Activated CD8-positive, alpha-beta T cell treated with anti-CD3 and anti-CD28 coated beads, Interleukin-2, amount 10 ng/mL, durations not matched to agents 7 days and 5 days (primary cell): ENCODE results near the gene KCNH1. TPM values are rescaled to one million over a fixed set of nuclear protein-coding genes. Genes with fewer than 3 reads are reported as not detected.

ENCODE experiments used
- ATAC-seq: fragments of 150-1000 bp; cut with Tn5 transposase; one replicate; pipeline ENCODE4 v1.10.0; 2021; ENCODE audit warnings: moderate library complexity
- CTCF ChIA-PET: fragments of 350-600 bp; sonication (Branson Sonifier 250); formaldehyde crosslinking; loops from one replicate; lab custom pipeline; 2021; ENCODE audit warnings: antibody characterized with exemption; lab: Charles Lee
- POLR2A ChIA-PET: fragments of 350-600 bp; sonication (Branson Sonifier 250); formaldehyde crosslinking; loops from one replicate; lab custom pipeline; 2021; ENCODE audit warnings: antibody characterized with exemption; lab: Charles Lee
- DNase-seq: peaks from one replicate; pipeline ENCODE4 v3.0.0-alpha.2; 2020
- H3K27ac Mint-ChIP-seq: one replicate; pipeline ENCODE4 v1.8.0; 2021; ENCODE audit warnings: mild to moderate bottlenecking, mixed read lengths
- H3K27me3 Mint-ChIP-seq: one replicate; pipeline ENCODE4 v1.8.0; 2021; ENCODE audit warnings: low read depth, mixed read lengths
- H3K36me3 Mint-ChIP-seq: one replicate; pipeline ENCODE4 v1.8.0; 2021; ENCODE audit warnings: low read depth, mixed read lengths
- H3K4me1 Mint-ChIP-seq: one replicate; pipeline ENCODE4 v1.8.0; 2021; ENCODE audit warnings: low read depth, mixed read lengths
- H3K4me3 Mint-ChIP-seq: one replicate; pipeline ENCODE4 v1.8.0; 2021; ENCODE audit warnings: mild to moderate bottlenecking, mixed read lengths
- H3K9me3 Mint-ChIP-seq: one replicate; pipeline ENCODE4 v1.8.0; 2022; ENCODE audit warnings: mixed read lengths; ENCODE audit not compliant: insufficient read depth
- total RNA-seq, 2 experiments: library from RNA; stranded (reverse); gene quantifications; one replicate each; pipeline ENCODE4 v1.2.3, GENCODE V29; 2021

Gene KCNH1
- total RNA-seq, 2 experiments from 2014 or later = not detected

DNA sequence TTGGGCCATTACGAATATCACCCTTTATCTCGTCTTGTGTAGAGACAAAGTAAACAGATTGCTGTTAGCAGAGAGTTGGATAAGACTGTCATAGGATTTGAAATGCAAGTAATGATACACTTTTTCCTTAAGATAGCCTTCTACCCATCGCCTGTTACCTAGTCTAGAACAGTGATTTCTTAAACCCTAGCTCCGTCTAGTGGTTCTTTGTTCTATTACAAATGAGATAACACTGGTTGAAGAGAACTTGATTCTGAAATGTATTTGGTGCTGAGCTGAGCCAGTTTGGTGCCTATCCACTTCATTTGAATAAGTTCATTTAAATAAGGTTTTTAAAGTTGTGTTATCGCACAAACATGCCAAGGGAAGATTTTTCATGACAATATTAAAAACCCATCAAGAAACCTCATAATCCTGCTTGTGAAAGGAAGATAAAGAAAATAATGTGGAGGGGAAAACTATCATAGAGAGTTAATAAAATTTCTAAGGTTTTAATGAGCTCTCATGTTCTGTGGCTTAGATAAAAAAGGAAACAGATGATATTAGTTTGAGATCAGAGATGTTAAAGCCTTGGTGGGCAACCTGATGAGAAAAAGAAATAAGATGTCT is 1.5 kb upstream of the KCNH1 start:
- CTCF ChIA-PET = interaction anchor here (0.7 to 5.3 kb wide), 17 partner anchors 9 to 730 kb away, joined by 3 to 95 read pairs (median 5); no protein-coding TSS in a partner anchor
- H3K27me3 Mint-ChIP-seq = peaks cover 67% of the 10 kb centered on the region
- H3K4me3 Mint-ChIP-seq = no peak overlapping the region
- no peak for DNase-seq
- peaks cover 10% of the 10 kb centered on the region for H3K4me1 Mint-ChIP-seq
- ATAC-seq = no peak
- no peaks in the 10 kb centered on the region for H3K36me3 Mint-ChIP-seq
- H3K9me3 Mint-ChIP-seq = no peaks in the 10 kb centered on the region
- H3K27ac Mint-ChIP-seq = no peak overlapping the region
- POLR2A ChIA-PET = no interaction called here

DNA sequence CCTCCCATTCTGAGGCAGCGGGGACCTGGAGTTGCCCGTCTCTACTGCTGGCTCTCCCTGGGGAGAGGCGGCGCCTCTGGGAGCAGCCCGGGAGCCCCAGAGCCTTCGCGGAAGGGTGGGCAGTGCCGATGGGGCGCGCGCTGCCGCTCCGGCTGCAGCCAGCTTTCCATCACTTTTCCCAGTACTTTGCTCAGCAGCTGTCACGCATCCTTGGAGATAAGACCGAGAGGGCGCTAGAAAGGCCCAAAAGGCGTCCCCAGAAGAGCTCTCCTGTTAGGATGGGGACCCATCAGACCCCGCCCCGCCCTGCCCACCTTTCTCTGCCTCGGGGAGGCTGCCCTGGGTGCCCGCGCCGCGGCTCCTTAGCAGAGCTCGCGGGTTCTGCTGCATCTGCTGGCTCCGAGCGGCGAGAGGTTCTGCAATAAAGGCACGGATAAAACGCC is 534 bp downstream of the KCNH1 start:
- Mint-ChIP-seq H3K9me3 (no peaks in the 10 kb centered on the region), H3K36me3 (no peaks in the 10 kb centered on the region), H3K27me3 (peaks cover 61% of the 10 kb centered on the region), H3K4me1 (peaks cover 10% of the 10 kb centered on the region), H3K27ac (no peak overlapping the region), H3K4me3 (peak overlapping the region; percentile 40)
- ChIA-PET POLR2A (no interaction called here), CTCF (interaction anchor here (0.7 to 5.3 kb wide), 21 partner anchors 11 to 772 kb away, joined by 3 to 95 read pairs (median 4); no protein-coding TSS in a partner anchor)
- ATAC-seq = peak; percentile 29
- DNase-seq = no peak

DNA sequence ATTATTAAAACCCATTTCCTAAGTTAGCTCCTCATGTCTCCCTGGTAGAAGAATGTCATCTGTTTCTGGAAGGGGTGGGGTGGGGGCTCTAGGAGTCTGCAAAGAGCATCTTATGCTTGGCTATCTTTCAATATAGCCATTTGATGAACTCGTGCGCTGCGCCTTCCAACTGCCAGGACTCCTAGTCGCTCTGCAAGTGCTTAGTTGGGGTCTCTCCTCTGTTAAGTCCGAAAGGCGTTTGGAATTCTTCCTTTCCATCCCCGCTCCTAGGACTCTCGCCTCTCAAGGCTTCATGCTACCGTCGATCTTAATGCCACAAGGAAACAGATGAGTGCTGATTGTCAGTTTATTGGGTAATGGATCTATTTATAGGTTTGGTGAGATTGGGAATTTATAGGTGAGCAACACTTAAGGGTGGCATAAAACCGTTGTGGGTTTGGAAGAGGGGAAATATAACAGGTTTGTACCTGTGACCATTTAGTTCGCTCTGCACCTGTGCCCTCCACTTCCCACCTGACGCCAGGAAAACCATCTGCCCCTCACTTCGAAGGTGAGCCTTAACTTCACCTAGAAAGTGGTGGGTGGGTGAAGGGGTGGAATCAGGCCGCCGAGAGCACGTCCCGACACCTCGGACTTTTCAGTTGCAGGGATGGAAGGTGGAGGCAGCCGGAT is 1.1 kb downstream of the KCNH1 start:
- Mint-ChIP-seq H3K27ac (no peak overlapping the region), H3K9me3 (no peaks in the 10 kb centered on the region), H3K4me1 (peaks cover 10% of the 10 kb centered on the region), H3K36me3 (no peaks in the 10 kb centered on the region), H3K4me3 (no peak overlapping the region), H3K27me3 (peaks cover 59% of the 10 kb centered on the region)
- CTCF ChIA-PET = interaction anchor here (1.0 to 5.3 kb wide), 9 partner anchors 11 to 730 kb away, joined by 3 to 95 read pairs (median 6); no protein-coding TSS in a partner anchor
- DNase-seq (no peak), ATAC-seq (no peak)
- POLR2A ChIA-PET = no interaction called here

DNA sequence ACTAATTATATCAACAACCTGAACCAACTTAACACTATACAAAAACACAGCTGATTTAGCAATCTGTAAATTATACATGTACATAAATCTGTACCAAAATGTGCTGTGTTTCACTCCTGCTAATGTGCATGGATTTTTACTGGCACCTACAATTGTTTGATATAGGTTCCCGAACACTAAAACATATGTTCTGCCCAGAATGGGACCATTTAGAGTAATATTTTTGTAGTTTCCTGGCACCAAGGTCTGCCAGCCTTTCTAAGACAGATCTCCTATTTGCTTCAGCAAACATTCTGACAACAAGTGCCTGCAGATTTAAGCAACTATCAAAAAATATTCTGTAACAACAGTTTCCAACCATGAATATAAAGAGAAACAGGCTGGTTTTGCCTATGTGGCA is 4.2 kb downstream of the KCNH1 start:
- DNase-seq (no peak), ATAC-seq (no peak)
- Mint-ChIP-seq H3K4me3 (no peak overlapping the region), H3K36me3 (no peaks in the 10 kb centered on the region), H3K9me3 (no peaks in the 10 kb centered on the region), H3K4me1 (peaks cover 9% of the 10 kb centered on the region), H3K27me3 (peaks cover 43% of the 10 kb centered on the region), H3K27ac (no peak overlapping the region)
- ChIA-PET CTCF (interaction anchor here (1.0 kb wide), 1 partner anchor 129 kb away, joined by 3 read pairs; the partner anchor contains the start of gene RCOR3), POLR2A (interaction anchor here (0.6 kb wide), 1 partner anchor 76 kb away, joined by 3 read pairs; no protein-coding TSS in a partner anchor)

DNA sequence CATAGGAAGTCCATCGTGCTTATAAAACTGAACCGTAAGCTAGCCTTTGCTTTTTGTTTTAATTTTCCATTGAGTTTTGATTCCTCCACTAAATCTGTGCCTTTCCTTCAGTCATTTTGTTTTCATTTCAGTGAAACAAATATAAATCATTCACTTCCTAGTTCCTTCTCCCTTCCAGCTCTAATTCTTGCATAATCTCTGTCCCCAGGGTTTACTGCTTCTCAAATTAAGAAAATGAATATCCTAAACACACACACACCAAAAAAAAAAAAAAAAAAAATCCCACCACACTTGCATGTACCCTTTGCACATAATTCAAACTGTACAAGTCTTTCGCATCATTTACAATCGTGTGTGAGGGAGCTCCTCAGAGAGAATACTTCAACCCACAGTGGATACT is 6.8 kb downstream of the KCNH1 start:
- Mint-ChIP-seq H3K4me1 (no peaks in the 10 kb centered on the region), H3K36me3 (no peaks in the 10 kb centered on the region), H3K4me3 (no peak overlapping the region), H3K27ac (no peak overlapping the region), H3K27me3 (peaks cover 33% of the 10 kb centered on the region), H3K9me3 (no peaks in the 10 kb centered on the region)
- CTCF ChIA-PET = no interaction called here
- ATAC-seq (no peak), DNase-seq (no peak)
- POLR2A ChIA-PET = no interaction called here

DNA sequence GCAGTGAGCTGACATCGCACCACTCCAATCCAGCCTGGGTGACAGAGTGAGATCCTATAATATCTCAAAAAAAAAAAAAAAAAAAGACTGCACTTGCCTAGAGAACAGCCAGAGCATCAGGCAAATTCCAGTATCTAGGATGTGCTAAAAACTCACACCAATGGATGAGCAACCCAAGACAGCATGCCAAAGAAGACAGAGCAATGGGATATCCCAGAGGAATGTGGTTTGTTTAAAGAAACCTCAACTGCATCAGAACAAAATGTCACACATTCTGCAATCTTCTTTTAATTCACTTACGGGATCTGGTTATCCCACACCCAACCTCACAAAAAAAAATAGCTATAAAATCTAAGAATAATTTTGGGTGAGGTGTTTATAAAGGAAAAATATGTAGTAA is 7.3 kb downstream of the KCNH1 start:
- Mint-ChIP-seq H3K36me3 (no peaks in the 10 kb centered on the region), H3K4me1 (no peaks in the 10 kb centered on the region), H3K4me3 (no peak overlapping the region), H3K27me3 (peaks cover 29% of the 10 kb centered on the region), H3K9me3 (no peaks in the 10 kb centered on the region), H3K27ac (no peak overlapping the region)
- no peak for ATAC-seq
- POLR2A ChIA-PET = no interaction called here
- CTCF ChIA-PET = no interaction called here
- no peak for DNase-seq

DNA sequence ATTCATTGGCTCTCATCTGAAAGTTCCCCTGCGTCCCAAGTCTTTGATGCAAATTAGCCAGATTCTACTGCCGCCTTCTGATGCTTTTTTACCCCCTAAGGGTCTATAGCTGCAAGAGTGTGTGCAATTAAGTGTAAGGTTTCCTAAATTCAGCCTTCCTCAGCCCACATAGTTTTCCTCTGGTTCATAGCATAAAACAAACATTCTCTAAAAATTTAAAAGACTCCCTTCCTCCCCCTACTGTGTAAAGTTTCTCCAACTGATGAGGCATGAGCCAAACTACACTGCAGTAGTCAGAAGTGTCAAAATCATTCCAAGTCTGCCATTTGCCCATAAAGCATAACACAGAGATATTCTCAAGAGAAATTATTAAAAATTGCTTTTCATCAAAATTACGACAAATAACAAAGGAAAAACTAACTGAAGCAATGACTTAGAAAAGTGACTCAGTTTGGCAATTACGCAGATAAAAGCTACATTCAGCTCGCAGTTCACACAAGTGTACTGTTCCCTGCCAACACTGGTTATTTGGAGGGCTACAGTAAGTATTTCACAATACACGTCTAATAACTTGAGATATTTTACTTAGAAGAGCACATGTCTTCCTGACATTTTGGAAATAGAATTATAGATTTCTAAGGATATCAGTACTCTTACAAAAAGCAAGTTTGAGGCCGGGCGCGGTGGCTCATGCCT is 15.4 kb downstream of the KCNH1 start:
- H3K27ac Mint-ChIP-seq = no peak overlapping the region
- no peak overlapping the region for H3K4me3 Mint-ChIP-seq
- peaks cover 14% of the 10 kb centered on the region for H3K27me3 Mint-ChIP-seq
- DNase-seq (no peak), ATAC-seq (no peak)
- no peaks in the 10 kb centered on the region for H3K9me3 Mint-ChIP-seq
- ChIA-PET POLR2A (no interaction called here), CTCF (interaction anchor here (0.6 kb wide), 1 partner anchor 22 kb away, joined by 4 read pairs; no protein-coding TSS in a partner anchor)
- no peaks in the 10 kb centered on the region for H3K4me1 Mint-ChIP-seq
- H3K36me3 Mint-ChIP-seq = no peaks in the 10 kb centered on the region

DNA sequence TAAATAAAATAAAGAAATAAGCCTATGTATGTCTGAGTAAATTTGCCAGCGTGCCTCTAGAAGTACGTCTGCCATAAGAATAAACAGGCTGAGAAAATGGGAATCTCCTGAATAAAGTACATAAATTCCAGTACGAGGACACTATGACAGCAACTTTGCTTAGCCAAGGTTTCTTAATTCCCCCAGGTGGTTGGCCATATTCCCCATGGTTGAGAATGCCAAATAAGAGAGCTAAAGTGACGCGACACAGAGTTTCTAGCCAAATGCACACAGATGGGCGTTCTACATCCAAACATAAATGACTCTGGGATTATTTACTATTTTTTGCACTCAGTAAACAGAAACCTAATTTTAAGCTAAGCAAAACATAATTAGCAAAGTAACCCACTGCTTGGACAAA is 19.5 kb downstream of the KCNH1 start:
- ChIA-PET CTCF (interaction anchor here (1.0 kb wide), 1 partner anchor 19 kb away, joined by 3 read pairs; the partner anchor contains the start of gene KCNH1), POLR2A (no interaction called here)
- Mint-ChIP-seq H3K4me1 (no peaks in the 10 kb centered on the region), H3K36me3 (no peaks in the 10 kb centered on the region), H3K27ac (no peak overlapping the region), H3K4me3 (no peak overlapping the region), H3K9me3 (no peaks in the 10 kb centered on the region), H3K27me3 (peaks cover 7% of the 10 kb centered on the region)
- DNase-seq = no peak
- ATAC-seq = no peak

DNA sequence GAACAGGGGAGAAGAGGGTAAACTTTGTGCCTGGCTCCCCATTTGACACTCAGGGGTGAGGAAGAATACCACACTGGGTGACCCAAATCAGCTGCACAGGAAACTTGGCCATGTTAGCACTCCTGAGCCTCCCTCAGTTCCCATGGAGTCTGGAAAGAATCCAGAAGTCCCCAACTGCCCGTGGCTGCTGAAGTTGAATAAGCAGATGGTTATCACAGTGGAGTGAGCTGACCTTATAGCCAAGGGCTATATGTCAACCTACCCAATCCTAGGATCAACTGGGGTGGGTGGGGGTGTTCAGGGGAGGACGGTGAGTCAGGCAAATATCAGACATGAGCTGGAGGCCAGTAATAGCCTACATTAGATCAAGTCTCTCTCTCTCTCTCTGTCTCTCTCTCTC is 20.4 kb downstream of the KCNH1 start:
- H3K4me1 Mint-ChIP-seq = no peaks in the 10 kb centered on the region
- ChIA-PET CTCF (interaction anchor here (0.6 kb wide), 1 partner anchor 22 kb away, joined by 3 read pairs; no protein-coding TSS in a partner anchor), POLR2A (no interaction called here)
- H3K36me3 Mint-ChIP-seq = no peaks in the 10 kb centered on the region
- H3K27ac Mint-ChIP-seq = no peak overlapping the region
- DNase-seq (no peak), ATAC-seq (no peak)
- no peaks in the 10 kb centered on the region for H3K9me3 Mint-ChIP-seq
- peaks cover 7% of the 10 kb centered on the region for H3K27me3 Mint-ChIP-seq
- H3K4me3 Mint-ChIP-seq = no peak overlapping the region

DNA sequence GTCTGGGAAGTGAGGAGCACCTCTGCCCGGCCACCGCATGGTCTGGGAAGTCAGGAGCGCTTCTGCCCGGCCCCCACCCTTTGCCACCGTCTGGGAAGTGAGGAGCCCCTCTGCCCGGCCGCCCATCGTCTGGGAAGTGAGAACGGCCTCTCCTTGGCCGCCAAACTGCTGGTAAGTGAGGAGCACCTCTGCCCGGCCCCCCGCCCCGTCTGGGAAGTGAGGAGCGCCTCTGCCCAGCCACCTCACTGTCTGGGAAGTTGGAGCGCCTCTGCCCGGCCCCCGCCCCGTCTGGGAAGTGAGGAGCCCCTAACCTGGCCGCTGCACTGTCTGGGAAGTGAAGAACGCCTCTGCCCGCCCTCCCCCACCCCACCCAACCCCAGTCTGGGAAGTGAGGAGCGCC is 22.6 kb downstream of the KCNH1 start:
- ATAC-seq = no peak
- Mint-ChIP-seq H3K9me3 (no peaks in the 10 kb centered on the region), H3K36me3 (no peaks in the 10 kb centered on the region), H3K4me1 (no peaks in the 10 kb centered on the region), H3K27me3 (peaks cover 6% of the 10 kb centered on the region), H3K27ac (no peak overlapping the region), H3K4me3 (no peak overlapping the region)
- ChIA-PET POLR2A (no interaction called here), CTCF (no interaction called here)
- DNase-seq = no peak

DNA sequence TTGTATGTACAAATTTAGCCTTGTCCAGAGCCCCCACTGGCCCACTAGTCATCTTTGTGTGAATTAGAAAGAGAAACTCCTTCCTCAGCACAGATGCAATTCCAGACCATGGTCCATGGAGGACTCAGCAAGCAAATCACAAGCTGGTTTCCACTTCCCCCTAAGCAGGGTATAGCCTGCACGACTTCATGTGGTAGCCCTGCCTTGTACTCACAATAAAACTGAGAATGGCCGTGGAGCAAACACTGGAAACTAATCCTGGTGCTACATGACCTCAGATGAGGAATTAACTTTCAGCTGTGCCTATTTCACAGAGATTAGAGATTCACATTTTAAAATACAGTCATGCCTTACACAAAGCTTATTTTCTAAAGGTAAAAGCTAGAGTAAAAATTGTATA is 32.5 kb downstream of the KCNH1 start:
- DNase-seq (no peak), ATAC-seq (no peak)
- Mint-ChIP-seq H3K27me3 (peaks cover 4% of the 10 kb centered on the region), H3K4me3 (no peak overlapping the region), H3K27ac (no peak overlapping the region), H3K9me3 (no peaks in the 10 kb centered on the region), H3K36me3 (no peaks in the 10 kb centered on the region), H3K4me1 (no peaks in the 10 kb centered on the region)
- POLR2A ChIA-PET = no interaction called here
- CTCF ChIA-PET = interaction anchor here (1.0 kb wide), 1 partner anchor 33 kb away, joined by 3 read pairs; no protein-coding TSS in a partner anchor
